Coronary artery (tissue), 2 donors: ENCODE data around the gene PASK.

Experiments
- DNase-seq: peaks from one replicate; pipeline ENCODE4 v3.0.0-alpha.2; 2017; ENCODE audit warnings: low spot score
- H3K27ac ChIP-seq, 2 donors: fragments of 200-600 bp; sonication (generic); one replicate each; pipeline ENCODE4 v1.5.1; 2016 to 2019
- H3K4me3 ChIP-seq: fragments of 200-600 bp; sonication (generic); 2 replicates; pipeline ENCODE4 v1.5.1; 2016; ENCODE audit warnings: mild to moderate bottlenecking, moderate library complexity
- TF ChIP-seq, protein P1 (sequence below): fragments of 200-600 bp; sonication (generic); IDR thresholded peaks from one replicate; pipeline ENCODE4 v1.5.1; 2019; ENCODE audit warnings: antibody characterized with exemption

Gene PASK

DNA sequence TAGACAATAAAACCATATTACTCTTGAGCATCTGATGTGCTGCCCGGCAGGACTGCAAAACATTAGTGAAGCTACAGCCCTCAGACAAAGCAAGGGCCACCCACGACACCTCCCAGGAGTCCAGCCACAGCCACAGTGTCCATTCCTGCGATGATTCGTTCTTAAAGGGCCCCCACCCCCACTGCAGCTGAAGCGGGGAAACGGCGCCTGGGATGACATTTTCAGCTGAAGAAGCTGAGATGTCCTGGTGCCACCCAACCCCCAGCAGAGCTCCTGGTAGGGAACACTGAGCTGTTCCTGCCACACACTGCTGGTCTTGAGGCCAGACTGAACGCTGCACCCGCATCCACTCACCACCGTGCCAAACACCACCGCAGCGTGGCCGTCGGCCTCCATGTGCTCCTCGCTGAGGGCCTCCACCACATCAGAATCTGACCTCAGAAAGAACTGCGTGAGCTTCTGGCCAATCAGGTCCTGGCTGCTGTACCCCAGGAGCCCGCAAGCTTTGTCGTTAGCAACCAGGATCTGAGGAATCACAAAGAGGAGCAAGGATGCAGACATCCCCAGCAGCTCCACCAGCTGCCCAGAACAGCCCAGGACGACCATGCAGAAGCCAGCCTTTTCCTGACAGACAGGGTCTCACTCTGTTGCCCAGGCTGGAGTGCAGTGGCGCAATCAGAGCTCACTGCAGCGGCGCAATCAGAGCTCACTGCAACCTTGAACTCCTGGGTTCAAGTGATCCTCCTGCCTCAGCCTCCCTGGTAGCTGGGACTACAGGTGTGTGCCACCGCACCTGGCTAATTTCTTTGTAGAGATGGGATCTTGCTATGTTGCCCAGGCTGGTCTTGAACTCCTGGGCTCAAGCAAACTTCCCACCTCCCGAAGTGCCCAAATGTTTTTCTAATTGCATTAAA lies 9.5 kb downstream of the PASK start:
- no peak overlapping the region for H3K27ac ChIP-seq
- no peak for DNase-seq
- TF ChIP-seq, protein P1, sequence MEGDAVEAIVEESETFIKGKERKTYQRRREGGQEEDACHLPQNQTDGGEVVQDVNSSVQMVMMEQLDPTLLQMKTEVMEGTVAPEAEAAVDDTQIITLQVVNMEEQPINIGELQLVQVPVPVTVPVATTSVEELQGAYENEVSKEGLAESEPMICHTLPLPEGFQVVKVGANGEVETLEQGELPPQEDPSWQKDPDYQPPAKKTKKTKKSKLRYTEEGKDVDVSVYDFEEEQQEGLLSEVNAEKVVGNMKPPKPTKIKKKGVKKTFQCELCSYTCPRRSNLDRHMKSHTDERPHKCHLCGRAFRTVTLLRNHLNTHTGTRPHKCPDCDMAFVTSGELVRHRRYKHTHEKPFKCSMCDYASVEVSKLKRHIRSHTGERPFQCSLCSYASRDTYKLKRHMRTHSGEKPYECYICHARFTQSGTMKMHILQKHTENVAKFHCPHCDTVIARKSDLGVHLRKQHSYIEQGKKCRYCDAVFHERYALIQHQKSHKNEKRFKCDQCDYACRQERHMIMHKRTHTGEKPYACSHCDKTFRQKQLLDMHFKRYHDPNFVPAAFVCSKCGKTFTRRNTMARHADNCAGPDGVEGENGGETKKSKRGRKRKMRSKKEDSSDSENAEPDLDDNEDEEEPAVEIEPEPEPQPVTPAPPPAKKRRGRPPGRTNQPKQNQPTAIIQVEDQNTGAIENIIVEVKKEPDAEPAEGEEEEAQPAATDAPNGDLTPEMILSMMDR, result no peak
- H3K4me3 ChIP-seq, result no peak overlapping the region

DNA sequence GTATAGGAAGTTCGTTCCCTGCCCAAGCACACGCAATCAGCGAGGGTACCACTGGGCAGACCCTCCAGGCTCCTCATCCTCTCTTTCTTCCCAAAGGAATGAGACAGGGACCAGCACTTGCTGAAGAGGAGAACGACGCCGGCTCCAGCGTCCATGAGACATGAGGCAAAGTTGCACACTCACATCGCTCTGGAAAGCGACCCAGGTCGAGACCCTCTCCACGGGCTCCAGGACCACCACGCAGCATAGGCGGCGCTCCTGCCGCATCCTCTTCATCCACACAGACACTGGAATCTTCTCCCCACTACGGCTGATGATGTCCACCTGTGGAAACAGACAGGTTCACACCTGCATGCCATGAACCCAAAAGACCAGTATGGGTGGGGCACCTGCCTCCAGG lies 10.8 kb downstream of the PASK start:
- Histone ChIP-seq H3K27ac (no peak overlapping the region), H3K4me3 (no peak overlapping the region)
- no peak for DNase-seq
- TF ChIP-seq, protein P1, result no peak

DNA sequence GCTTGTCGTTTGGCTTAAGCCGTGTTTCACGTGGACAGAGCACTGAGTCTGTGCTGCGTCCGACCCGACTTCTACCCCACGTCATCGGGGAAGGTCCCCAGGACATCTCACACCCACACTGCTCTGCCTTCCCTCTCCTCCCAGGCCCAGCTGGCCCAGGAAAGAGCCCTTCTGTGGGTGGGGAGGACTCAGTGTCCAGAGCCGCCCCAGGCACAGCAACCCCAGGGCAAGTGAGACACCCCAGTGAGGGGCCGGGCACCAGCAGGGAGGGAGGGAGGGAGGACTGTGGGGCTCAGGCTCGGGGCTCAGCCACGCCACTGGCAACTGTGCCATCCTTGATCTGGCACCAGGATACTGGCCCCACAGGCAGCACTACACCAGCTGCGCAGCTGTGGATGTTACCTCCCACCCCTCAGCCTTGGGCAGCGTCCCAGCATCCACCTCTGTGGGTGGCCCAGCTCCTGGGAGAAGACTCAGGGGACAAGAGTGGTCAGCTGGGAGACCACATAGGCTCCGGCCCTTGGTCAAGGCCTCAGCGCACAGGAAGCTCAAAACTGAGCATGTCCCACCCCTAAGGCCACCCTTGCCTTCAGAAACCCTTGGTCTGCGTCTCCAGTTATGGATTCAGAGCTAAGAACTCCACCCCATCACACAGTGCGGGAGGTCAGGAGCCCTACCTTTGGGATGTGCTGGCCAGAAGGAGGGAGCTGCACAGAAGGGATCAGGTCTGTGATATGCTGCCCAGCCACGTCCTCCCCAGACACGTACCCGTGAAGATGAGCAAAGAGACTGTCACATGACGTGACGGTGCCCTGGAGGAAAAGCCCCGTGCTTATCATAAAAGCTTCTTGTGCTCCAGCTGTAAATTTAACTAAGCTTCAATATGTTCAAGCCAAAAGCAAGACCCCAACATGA lies 11.7 kb downstream of the PASK start:
- Histone ChIP-seq H3K27ac (no peak overlapping the region), H3K4me3 (no peak overlapping the region)
- TF ChIP-seq, protein P1, result no peak
- DNase-seq, result no peak

DNA sequence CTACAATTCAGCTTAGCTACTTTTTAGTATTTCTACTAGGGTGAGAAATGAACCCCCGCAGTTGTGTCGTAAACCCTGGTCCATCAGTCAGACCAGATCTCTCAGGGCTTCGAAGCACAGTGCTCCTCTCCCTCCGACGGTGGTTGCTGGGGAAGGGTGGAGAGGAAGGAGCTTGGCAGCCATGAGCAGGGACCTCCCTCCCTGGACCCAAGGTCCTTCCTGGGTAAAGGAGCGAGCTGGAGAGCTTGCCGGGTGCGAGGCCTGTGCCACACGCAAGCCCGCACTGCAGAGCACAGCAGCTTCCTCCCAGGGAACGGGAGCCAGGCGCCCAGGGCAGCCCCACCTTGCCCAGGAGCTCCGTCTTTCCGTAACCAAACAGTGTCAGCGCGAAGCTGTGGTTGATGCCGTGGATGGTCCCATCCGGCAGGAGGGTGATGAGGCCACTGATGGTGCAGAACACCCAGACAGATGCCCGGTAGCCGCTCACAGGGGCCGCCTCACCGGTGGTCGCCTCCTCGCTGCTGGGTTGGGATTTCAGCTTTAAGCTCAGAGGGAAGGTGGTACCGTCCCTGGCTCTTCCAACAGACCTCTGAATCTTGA lies 12.5 kb downstream of the PASK start:
- H3K27ac ChIP-seq, result no peak overlapping the region
- TF ChIP-seq, protein P1, result no peak
- no peak overlapping the region for H3K4me3 ChIP-seq
- DNase-seq, result no peak

DNA sequence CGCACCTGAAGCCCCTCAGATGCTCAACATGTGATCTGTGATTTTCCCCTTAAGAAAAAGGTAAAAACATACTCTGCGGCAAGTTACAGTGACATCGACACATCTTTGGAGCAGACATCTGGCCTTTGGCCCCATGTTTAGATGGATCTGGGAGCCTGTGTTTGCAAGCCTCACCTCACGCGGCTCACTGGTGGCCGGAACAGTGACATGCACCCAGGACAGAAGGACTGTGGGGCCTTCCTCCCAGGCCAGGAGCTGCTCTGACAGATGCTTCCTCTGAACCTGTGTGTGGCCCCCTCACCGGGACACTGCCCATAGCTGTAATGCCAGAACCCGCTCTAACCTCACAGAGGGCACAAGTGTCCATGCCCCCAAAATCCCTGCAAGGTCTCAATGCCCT lies 13.1 kb downstream of the PASK start:
- no peak overlapping the region for H3K27ac ChIP-seq
- TF ChIP-seq, protein P1, result no peak
- DNase-seq, result no peak

DNA sequence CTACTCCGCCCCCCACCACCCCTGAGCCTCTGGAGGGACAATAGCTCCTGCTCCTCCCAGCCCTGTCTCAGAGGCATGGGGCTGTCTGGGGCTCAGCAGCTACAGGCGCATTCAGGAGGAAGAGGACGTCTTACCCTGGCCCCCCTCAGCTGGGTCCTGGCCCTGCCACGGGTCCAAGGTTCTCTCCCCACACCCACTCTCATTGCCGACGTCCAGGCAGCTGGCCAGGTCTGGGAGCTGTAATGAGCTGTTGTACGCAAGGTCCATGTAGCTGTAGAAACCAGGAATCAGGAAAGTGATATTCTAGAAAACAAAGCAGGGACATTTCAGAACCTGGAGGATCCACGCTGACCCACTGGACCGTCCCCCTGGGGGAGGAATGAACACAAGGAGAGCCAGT lies 13.5 kb downstream of the PASK start:
- Histone ChIP-seq H3K27ac (no peak overlapping the region), H3K4me3 (no peak overlapping the region)
- TF ChIP-seq, protein P1, result no peak
- no peak for DNase-seq

More for the DNA sequence above, 13.1 kb downstream of the PASK start:
- no peak overlapping the region for H3K4me3 ChIP-seq
